Spleen (tissue), 7 donors: ENCODE results near the gene STAT3.
A peak's percentile ranks its signal among the peaks of the same experiment; 100 is the strongest.

Experiments used
- POLR2A ChIP-seq, 3 donors: fragments of 450-650 bp; IDR thresholded peaks; one replicate each; pipeline ENCODE4 v1.5.1; 2017; ENCODE audit warnings: antibody characterized with exemption in 3 of 3, mild to moderate bottlenecking in 1 of 3
- POLR2AphosphoS5 ChIP-seq, 3 donors: sonication (generic); formaldehyde crosslinking; IDR thresholded peaks; one replicate each; pipeline ENCODE4 v1.5.1; 2017; ENCODE audit warnings: antibody characterized with exemption in 3 of 3
- TF ChIP-seq, protein P1 (sequence below), 11 experiments: fragments of 200-600 bp in 7 of 11; fragments of 450-650 bp in 4 of 11; sonication (generic) in 4 of 11; IDR thresholded peaks in 8 of 11; conservative IDR thresholded peaks in 3 of 11; 1 replicate in 7 of 11; 2 replicates in 4 of 11; pipeline versions ENCODE4 v1.4.0 to v1.8.0; 2016 to 2021; ENCODE audit warnings: antibody characterized with exemption in 11 of 11, inconsistent platforms in 4 of 11, mild to moderate bottlenecking in 1 of 11
- donor health status: DM: no; HTN: no; CAD: no; lungs with moderate emphysema.
- donor health status: DM: no; HTN: no; CAD: no.
- donor health status: DM: no; HTN: no; CAD: no.

DNA sequence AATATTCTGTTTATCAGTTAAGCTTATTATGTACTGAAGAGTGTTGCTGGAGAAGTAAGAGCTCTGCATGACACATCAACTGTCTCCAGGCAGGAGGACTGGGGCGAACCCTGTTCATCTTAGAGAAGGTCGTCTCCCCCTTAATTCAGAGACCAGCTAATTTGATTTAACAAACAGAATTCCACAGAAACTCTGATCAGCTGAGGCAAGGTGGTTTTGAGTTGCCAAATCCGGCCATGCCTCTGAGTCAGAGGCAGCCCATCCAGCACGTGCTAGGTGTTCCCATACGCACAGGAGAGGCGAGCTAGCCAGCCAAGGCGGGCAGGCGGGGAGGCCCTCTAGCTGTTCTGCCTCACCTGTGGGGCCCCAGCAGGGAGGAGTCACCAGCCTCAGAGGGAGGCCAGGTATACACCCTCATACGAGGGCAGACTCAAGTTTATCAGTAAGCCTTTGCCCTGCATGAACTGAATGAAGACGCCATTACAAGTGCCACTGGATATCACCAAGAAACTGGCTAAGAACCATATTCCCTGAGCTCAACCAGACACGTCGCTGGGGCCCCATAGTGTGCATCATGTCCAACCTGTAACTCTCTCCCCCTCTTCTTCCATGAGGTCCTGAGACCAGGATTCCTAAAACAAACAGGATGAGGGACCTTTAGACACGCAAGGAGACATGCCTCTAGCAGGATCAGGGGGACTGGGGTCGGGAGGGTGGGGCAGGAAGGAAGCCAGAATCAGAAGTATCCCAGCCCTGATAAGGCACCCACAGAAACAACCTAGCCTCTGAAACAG is 74.3 kb downstream of the STAT3 start:
- TF ChIP-seq, protein P1, sequence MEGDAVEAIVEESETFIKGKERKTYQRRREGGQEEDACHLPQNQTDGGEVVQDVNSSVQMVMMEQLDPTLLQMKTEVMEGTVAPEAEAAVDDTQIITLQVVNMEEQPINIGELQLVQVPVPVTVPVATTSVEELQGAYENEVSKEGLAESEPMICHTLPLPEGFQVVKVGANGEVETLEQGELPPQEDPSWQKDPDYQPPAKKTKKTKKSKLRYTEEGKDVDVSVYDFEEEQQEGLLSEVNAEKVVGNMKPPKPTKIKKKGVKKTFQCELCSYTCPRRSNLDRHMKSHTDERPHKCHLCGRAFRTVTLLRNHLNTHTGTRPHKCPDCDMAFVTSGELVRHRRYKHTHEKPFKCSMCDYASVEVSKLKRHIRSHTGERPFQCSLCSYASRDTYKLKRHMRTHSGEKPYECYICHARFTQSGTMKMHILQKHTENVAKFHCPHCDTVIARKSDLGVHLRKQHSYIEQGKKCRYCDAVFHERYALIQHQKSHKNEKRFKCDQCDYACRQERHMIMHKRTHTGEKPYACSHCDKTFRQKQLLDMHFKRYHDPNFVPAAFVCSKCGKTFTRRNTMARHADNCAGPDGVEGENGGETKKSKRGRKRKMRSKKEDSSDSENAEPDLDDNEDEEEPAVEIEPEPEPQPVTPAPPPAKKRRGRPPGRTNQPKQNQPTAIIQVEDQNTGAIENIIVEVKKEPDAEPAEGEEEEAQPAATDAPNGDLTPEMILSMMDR (IDR thresholded peaks at IDR 0.05 in 8 of 11, conservative IDR thresholded peaks at IDR 0.05 in 3 of 11), result no peak
- TF ChIP-seq POLR2AphosphoS5 (IDR thresholded peaks at IDR 0.05), result peak; percentile 39 to 80 (median 61)
- no peak for TF ChIP-seq POLR2A (IDR thresholded peaks at IDR 0.05)
